HepG2 (cell line): ENCODE measurements around the gene YY2. TPM values are rescaled to one million over a fixed set of nuclear protein-coding genes. Genes with fewer than 3 reads are reported as not detected.
A peak's percentile ranks its signal among the peaks of the same experiment; 100 is the strongest.

ENCODE experiments used
- CBFB ChIP-seq: sonication (generic); formaldehyde crosslinking; IDR thresholded peaks from 2 replicates; pipeline ENCODE4 v1.4.0; 2020; ENCODE audit warnings: missing genetic modification reagents
- DMTF1 ChIP-seq: sonication (generic); formaldehyde crosslinking; IDR thresholded peaks from 2 replicates; pipeline ENCODE4 v1.4.0; 2020; ENCODE audit warnings: mild to moderate bottlenecking, missing genetic modification reagents
- E2F2 ChIP-seq: sonication (generic); formaldehyde crosslinking; IDR thresholded peaks from 2 replicates; pipeline ENCODE4 v1.4.0; 2020; ENCODE audit warnings: missing genetic modification reagents, borderline replicate concordance
- FUBP1 ChIP-seq: sonication (generic); formaldehyde crosslinking; IDR thresholded peaks from 2 replicates; pipeline ENCODE4 v1.5.1; 2020; ENCODE audit warnings: missing genetic modification reagents, mild to moderate bottlenecking, borderline replicate concordance
- KDM1A ChIP-seq: IDR thresholded peaks from 2 replicates; pipeline ENCODE4 v1.6.1; 2016; ENCODE audit warnings: missing compliant biosample characterization
- KMT2B ChIP-seq: IDR thresholded peaks from 2 replicates; pipeline ENCODE4 v1.6.1; 2016; ENCODE audit warnings: missing genetic modification reagents, missing compliant biosample characterization
- MAF1 ChIP-seq: sonication (generic); formaldehyde crosslinking; IDR thresholded peaks from 2 replicates; pipeline ENCODE4 v1.5.0; 2020; ENCODE audit warnings: missing genetic modification reagents, borderline replicate concordance
- MYPOP ChIP-seq: sonication (generic); formaldehyde crosslinking; IDR thresholded peaks from 2 replicates; pipeline ENCODE4 v1.8.1; 2023; ENCODE audit warnings: mild to moderate bottlenecking, moderate library complexity, missing genetic modification reagents
- PRDM15 ChIP-seq: sonication (generic); formaldehyde crosslinking; IDR thresholded peaks from 2 replicates; pipeline ENCODE4 v1.4.0; 2020; ENCODE audit warnings: missing genetic modification reagents
- U2AF1 ChIP-seq: fragments of 200-400 bp; formaldehyde crosslinking; optimal IDR thresholded peaks from 2 replicates; pipeline ENCODE3; 2017; ENCODE audit warnings: mild to moderate bottlenecking, low read depth, low read length
- ZNF160 ChIP-seq: sonication (generic); formaldehyde crosslinking; IDR thresholded peaks from 2 replicates; pipeline ENCODE4 v1.8.0; 2022; ENCODE audit warnings: mild to moderate bottlenecking, inconsistent platforms, missing genetic modification reagents
- ZNF652 ChIP-seq: IDR thresholded peaks from 2 replicates; pipeline ENCODE4 v1.6.1; 2016; ENCODE audit warnings: low read depth, borderline replicate concordance
- ZNF781 ChIP-seq: sonication (generic); formaldehyde crosslinking; IDR thresholded peaks from 2 replicates; pipeline ENCODE4 v1.5.1; 2020; ENCODE audit warnings: borderline replicate concordance, mild to moderate bottlenecking, missing genetic modification reagents; ENCODE audit errors: not compliant biosample characterization
- ZSCAN5A ChIP-seq: sonication (generic); formaldehyde crosslinking; IDR thresholded peaks from 2 replicates; pipeline ENCODE4 v1.8.0; 2022; ENCODE audit warnings: mild to moderate bottlenecking, missing genetic modification reagents, borderline replicate concordance
- polyA plus RNA-seq, 8 experiments: library from polyadenylated mRNA; depleted of rRNA in 3 of 8; stranded (reverse) in 7 of 8; unstranded in 1 of 8; fragments of >200 nt; fragmentation: Illumina TruSeq in 4 of 8; extraction: Trizol in 4 of 8; gene quantifications; 2 replicates each; pipeline versions ENCODE4 v1.2.1 to v1.2.3, GENCODE V29; 2011 to 2016; ENCODE audit warnings: low read depth in 4 of 8, missing spikeins in 1 of 8, mixed read lengths in 1 of 8; ENCODE audit not compliant: insufficient read depth in 1 of 8
- total RNA-seq, 5 experiments: library from RNA; depleted of rRNA; stranded (reverse); fragments of >200 nt; fragmentation: Illumina TruSeq; extraction: Trizol; gene quantifications; 2 replicates each; pipeline ENCODE4 v1.2.3, GENCODE V29; 2016; ENCODE audit warnings: low read depth in 1 of 5

YY2 gene
- total and polyA plus RNA-seq, 2 of the 13 experiments (the other 11 are each of a cell fraction or from before 2014, with no cell fraction given), result 0.34 to 0.44 TPM

DNA sequence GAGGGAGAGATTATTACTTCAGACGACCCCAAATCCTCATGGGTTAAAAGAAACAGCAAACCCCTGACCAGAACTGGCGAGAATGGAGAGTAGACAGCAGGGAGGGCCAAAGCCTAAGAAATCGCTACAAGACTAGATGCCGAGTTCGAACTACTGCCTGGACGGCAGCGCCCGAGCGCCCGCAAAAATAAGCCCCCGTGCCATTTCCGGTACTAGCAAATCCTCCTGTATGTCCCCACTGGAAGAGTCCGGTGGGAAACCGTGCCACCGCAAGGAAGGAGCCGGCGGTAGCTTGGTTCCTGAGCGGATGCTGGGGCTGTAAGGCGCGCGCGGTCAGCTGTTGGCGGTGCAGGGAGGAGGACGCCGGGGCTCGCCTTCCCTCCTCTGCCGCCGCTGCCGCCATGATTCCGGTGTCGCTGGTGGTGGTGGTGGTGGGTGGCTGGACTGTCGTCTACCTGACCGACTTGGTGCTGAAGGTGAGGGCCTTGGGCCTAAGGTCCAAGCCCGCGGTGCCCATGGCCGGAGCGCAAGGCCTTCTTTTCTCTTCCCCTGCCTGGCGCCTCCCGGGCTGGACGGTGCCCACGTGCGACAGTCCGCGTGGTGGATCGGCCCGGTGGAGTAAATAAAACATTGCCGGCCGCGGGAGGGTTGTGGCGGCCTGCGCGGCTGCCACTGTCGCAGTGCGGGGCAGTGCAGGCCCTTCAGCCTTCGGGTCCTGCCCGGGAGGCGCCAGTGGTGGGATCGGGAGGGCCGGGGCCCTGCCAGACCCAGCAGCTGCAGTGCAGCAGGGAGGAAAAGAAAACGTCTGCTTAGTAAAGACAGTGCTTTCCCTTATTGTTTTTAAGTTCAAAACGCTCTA, 16.2 kb upstream of the YY2 start, which contains the start of gene MBTPS2 (continued):
- TF ChIP-seq FUBP1 (CRISPR knock-in tag) (no peak), ZNF781 (CRISPR knock-in tag) (peak; percentile 29), MYPOP (CRISPR knock-in tag) (peak; percentile 69), E2F2 (no peak), DMTF1 (no peak), KDM1A (CRISPR knock-in tag) (no peak), PRDM15 (no peak), CBFB (CRISPR knock-in tag) (peak; percentile 56; the same call in 1 of the 2 replicates), ZNF652 (CRISPR knock-in tag) (no peak), U2AF1 (no peak), ZSCAN5A (CRISPR knock-in tag) (peak; percentile 68; the same call in 1 of the 2 replicates), MAF1 (CRISPR knock-in tag) (0 out of 2 replicates have a peak, but pooled peaks have one; percentile 50), ZNF160 (no peak), KMT2B (CRISPR knock-in tag) (peak; percentile 88)
